Measurements from ENCODE around the gene RABGAP1L. TPM values are rescaled to one million over a fixed set of nuclear protein-coding genes. Genes with fewer than 3 reads are reported as not detected.
"Not testable (repeated sequence)": the region's sequence is repeated elsewhere in the genome, so short reads cannot be mapped to it uniquely, and the experiment has no call there.

RABGAP1L gene
- polyA plus RNA-seq, 3 donors, result 35.2 to 75.3 (median 63.3) TPM

GRCh38 chr1:174704300-174704699, 545.0 kb downstream of the RABGAP1L start:
- H3K4me3 ChIP-seq (replicated peaks in 1 of 3; ENCODE audit: low read depth in 2 of 3, low read length in 3 of 3), result no peak overlapping the region
- no CpG with 5 or more reads among the region's 1 CpG for WGBS (ENCODE audit: insufficient coverage)
- no peak for DNase-seq
- no peaks in the 10 kb centered on the region for H3K27me3 ChIP-seq (ENCODE audit: control insufficient read depth in 2 of 2, insufficient read depth in 2 of 2, low read length in 2 of 2)
- Mint-ChIP-seq H3K27ac (no peak overlapping the region), H3K4me3 (no peak overlapping the region), H3K36me3 (peaks cover 12 to 15% of the 10 kb centered on the region in 2 donors), H3K27me3 (ENCODE audit: low read depth in 3 of 3) (no peaks in the 10 kb centered on the region), H3K9me3 (peaks cover 5 to 14% (median 10%) of the 10 kb centered on the region in 7 donors), H3K4me1 (no peaks in the 10 kb centered on the region)
- no peak overlapping the region for H3K4me2 ChIP-seq (replicated peaks; ENCODE audit: extremely low read depth, low read length, poor library complexity, severe bottlenecking)
- intact Hi-C loops (cut with micrococcal nuclease), result no loop called here
- H3K79me2 ChIP-seq (ENCODE audit: insufficient read depth, low read length), result no peaks in the 10 kb centered on the region
- H3K4me1 ChIP-seq (ENCODE audit: control insufficient read depth in 1 of 2, insufficient read depth in 2 of 2, low read length in 2 of 2), result no peaks in the 10 kb centered on the region
- no peak overlapping the region for H3K27ac ChIP-seq (ENCODE audit: low read depth in 1 of 2, low read length in 2 of 2)
- no peaks in the 10 kb centered on the region for H3K36me3 ChIP-seq (replicated peaks in 1 of 2; ENCODE audit: control insufficient read depth in 1 of 2, insufficient read depth in 2 of 2, low read length in 2 of 2)
- H3K9ac ChIP-seq (ENCODE audit: insufficient read depth, low read length, poor library complexity, severe bottlenecking), result no peak overlapping the region
- no peak overlapping the region for H2AFZ ChIP-seq (ENCODE audit: insufficient read depth, low read depth, low read length, poor library complexity, severe bottlenecking)
- TF ChIP-seq, protein P1, sequence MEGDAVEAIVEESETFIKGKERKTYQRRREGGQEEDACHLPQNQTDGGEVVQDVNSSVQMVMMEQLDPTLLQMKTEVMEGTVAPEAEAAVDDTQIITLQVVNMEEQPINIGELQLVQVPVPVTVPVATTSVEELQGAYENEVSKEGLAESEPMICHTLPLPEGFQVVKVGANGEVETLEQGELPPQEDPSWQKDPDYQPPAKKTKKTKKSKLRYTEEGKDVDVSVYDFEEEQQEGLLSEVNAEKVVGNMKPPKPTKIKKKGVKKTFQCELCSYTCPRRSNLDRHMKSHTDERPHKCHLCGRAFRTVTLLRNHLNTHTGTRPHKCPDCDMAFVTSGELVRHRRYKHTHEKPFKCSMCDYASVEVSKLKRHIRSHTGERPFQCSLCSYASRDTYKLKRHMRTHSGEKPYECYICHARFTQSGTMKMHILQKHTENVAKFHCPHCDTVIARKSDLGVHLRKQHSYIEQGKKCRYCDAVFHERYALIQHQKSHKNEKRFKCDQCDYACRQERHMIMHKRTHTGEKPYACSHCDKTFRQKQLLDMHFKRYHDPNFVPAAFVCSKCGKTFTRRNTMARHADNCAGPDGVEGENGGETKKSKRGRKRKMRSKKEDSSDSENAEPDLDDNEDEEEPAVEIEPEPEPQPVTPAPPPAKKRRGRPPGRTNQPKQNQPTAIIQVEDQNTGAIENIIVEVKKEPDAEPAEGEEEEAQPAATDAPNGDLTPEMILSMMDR (IDR thresholded peaks at IDR 0.05), result no peak
- peaks cover 0 to 11% of the 10 kb centered on the region in 2 donors for H3K9me3 ChIP-seq (replicated peaks in 1 of 2; ENCODE audit: control insufficient read depth in 1 of 2, insufficient read depth in 1 of 2, low read length in 2 of 2)
- H4K20me1 ChIP-seq (ENCODE audit: insufficient read depth, low read length), result no peaks in the 10 kb centered on the region

GRCh38 chr1:174710868-174711845, 551.8 kb downstream of the RABGAP1L start:
- WGBS (ENCODE audit: insufficient coverage), result 98% methylated on average over 43 of the region's 50 CpGs
- Histone ChIP-seq H3K9me3 (replicated peaks in 1 of 2; ENCODE audit: control insufficient read depth in 1 of 2, insufficient read depth in 1 of 2, low read length in 2 of 2) (peaks cover 14 to 30% of the 10 kb centered on the region in 2 donors), H4K20me1 (ENCODE audit: insufficient read depth, low read length) (no peaks in the 10 kb centered on the region), H3K36me3 (replicated peaks in 1 of 2; ENCODE audit: control insufficient read depth in 1 of 2, insufficient read depth in 2 of 2, low read length in 2 of 2) (no peaks in the 10 kb centered on the region), H3K4me3 (replicated peaks in 1 of 3; ENCODE audit: low read depth in 2 of 3, low read length in 3 of 3) (no peak overlapping the region), H3K4me1 (ENCODE audit: control insufficient read depth in 1 of 2, insufficient read depth in 2 of 2, low read length in 2 of 2) (no peaks in the 10 kb centered on the region), H3K9ac (ENCODE audit: insufficient read depth, low read length, poor library complexity, severe bottlenecking) (no peak overlapping the region), H3K4me2 (replicated peaks; ENCODE audit: extremely low read depth, low read length, poor library complexity, severe bottlenecking) (no peak overlapping the region), H3K27ac (ENCODE audit: low read depth in 1 of 2, low read length in 2 of 2) (no peak overlapping the region), H2AFZ (ENCODE audit: insufficient read depth, low read depth, low read length, poor library complexity, severe bottlenecking) (no peak overlapping the region), H3K79me2 (ENCODE audit: insufficient read depth, low read length) (no peaks in the 10 kb centered on the region), H3K27me3 (ENCODE audit: control insufficient read depth in 2 of 2, insufficient read depth in 2 of 2, low read length in 2 of 2) (no peaks in the 10 kb centered on the region)
- Mint-ChIP-seq H3K27me3 (ENCODE audit: low read depth in 3 of 3) (no peaks in the 10 kb centered on the region), H3K4me1 (no peaks in the 10 kb centered on the region), H3K27ac (no peak overlapping the region), H3K9me3 (peaks cover 16 to 33% (median 25%) of the 10 kb centered on the region in 7 donors), H3K4me3 (no peak overlapping the region), H3K36me3 (peaks cover 12 to 22% of the 10 kb centered on the region in 2 donors)
- intact Hi-C loops (cut with micrococcal nuclease), result no loop called here
- TF ChIP-seq, protein P1 (IDR thresholded peaks at IDR 0.05), result no peak
- DNase-seq, result no peak

DNA sequence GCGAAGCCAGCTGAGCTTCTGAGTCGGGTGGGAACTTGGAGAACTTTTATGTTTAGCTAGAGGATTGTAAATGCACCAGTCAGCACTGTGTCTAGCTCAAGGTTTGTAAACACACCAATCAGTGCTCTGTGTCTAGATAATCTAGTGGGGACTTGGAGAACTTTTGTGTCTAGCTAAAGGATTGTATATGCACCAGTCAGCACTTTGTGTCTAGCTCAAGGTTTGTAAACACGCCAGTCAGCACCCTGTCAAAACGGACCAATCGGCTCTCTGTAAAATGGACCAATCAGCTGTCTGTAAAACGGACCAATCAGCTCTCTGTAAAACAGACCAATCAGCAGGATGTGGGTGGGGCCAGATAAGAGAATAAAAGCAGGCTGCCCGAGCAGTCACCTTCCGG, 552.5 kb downstream of the RABGAP1L start:
- H3K79me2 ChIP-seq (ENCODE audit: insufficient read depth, low read length); H3K4me3 Mint-ChIP-seq; H3K27me3 Mint-ChIP-seq (ENCODE audit: low read depth in 3 of 3); intact Hi-C loops (cut with micrococcal nuclease); H3K27me3 ChIP-seq (ENCODE audit: control insufficient read depth in 2 of 2, insufficient read depth in 2 of 2, low read length in 2 of 2); DNase-seq; H3K4me1 Mint-ChIP-seq; H3K4me2 ChIP-seq (replicated peaks; ENCODE audit: extremely low read depth, low read length, poor library complexity, severe bottlenecking); H4K20me1 ChIP-seq (ENCODE audit: insufficient read depth, low read length); H3K27ac ChIP-seq (ENCODE audit: low read depth in 1 of 2, low read length in 2 of 2); H2AFZ ChIP-seq (ENCODE audit: insufficient read depth, low read depth, low read length, poor library complexity, severe bottlenecking); H3K27ac Mint-ChIP-seq; H3K4me3 ChIP-seq (replicated peaks in 1 of 3; ENCODE audit: low read depth in 2 of 3, low read length in 3 of 3); H3K4me1 ChIP-seq (ENCODE audit: control insufficient read depth in 1 of 2, insufficient read depth in 2 of 2, low read length in 2 of 2); H3K9ac ChIP-seq (ENCODE audit: insufficient read depth, low read length, poor library complexity, severe bottlenecking); H3K36me3 ChIP-seq (replicated peaks in 1 of 2; ENCODE audit: control insufficient read depth in 1 of 2, insufficient read depth in 2 of 2, low read length in 2 of 2): not testable (repeated sequence)
- Mint-ChIP-seq H3K36me3 (peaks cover 12 to 22% of the 10 kb centered on the region in 2 donors), H3K9me3 (peaks cover 16 to 33% (median 25%) of the 10 kb centered on the region in 7 donors)
- peaks cover 14 to 30% of the 10 kb centered on the region in 2 donors for H3K9me3 ChIP-seq (replicated peaks in 1 of 2; ENCODE audit: control insufficient read depth in 1 of 2, insufficient read depth in 1 of 2, low read length in 2 of 2)
- 94% methylated on average over 8 of the region's 8 CpGs for WGBS (ENCODE audit: insufficient coverage)

Data from CD14-positive monocyte (primary cell).